GM21529 (cell line): Measurements from ENCODE around the gene DACT3.

Source experiments
- ATAC-seq: cut with Tn5 transposase; IDR thresholded peaks from one replicate; pipeline ENCODE4 v1.9.1; 2021; ENCODE audit not compliant: unreplicated experiment

DACT3 gene

GRCh38 chr19:46661020-46661731 lies at the start of gene DACT3:
DACT3 (minus strand) TSS chr19:46661182; CDS start chr19:46661064, 118 bp downstream.
- ATAC-seq: peak; percentile 91

GRCh38 chr19:46710687-46711086 lies 49.7 kb upstream of the DACT3 start:
- ATAC-seq: no peak

- ATAC-seq: no peak
Measured at GRCh38 chr19:46704379-46705076, 43.5 kb upstream of the DACT3 start.

- ATAC-seq: no peak
Measured at GRCh38 chr19:46700704-46701103, 39.7 kb upstream of the DACT3 start.

GRCh38 chr19:46698395-46699321 lies 37.7 kb upstream of the DACT3 start:
- ATAC-seq: no peak

GRCh38 chr19:46697204-46697960 lies 36.4 kb upstream of the DACT3 start:
- ATAC-seq: no peak

GRCh38 chr19:46696866-46697203 lies 35.9 kb upstream of the DACT3 start:
- no peak for ATAC-seq

- no peak for ATAC-seq
Measured at GRCh38 chr19:46696052-46696451, 35.1 kb upstream of the DACT3 start.

- no peak for ATAC-seq
Measured at GRCh38 chr19:46693760-46694159, 32.8 kb upstream of the DACT3 start.

- ATAC-seq: no peak
Measured at GRCh38 chr19:46692918-46693722, 32.1 kb upstream of the DACT3 start.

GRCh38 chr19:46691948-46692347 lies 31.0 kb upstream of the DACT3 start:
- ATAC-seq: no peak

- ATAC-seq: no peak
Measured at GRCh38 chr19:46691104-46691503, 30.1 kb upstream of the DACT3 start.

- no peak for ATAC-seq
Measured at GRCh38 chr19:46689358-46689757, 28.4 kb upstream of the DACT3 start.

GRCh38 chr19:46687438-46688145 lies 26.6 kb upstream of the DACT3 start:
- no peak for ATAC-seq

- no peak for ATAC-seq
Measured at GRCh38 chr19:46685189-46685588, 24.2 kb upstream of the DACT3 start.

- ATAC-seq: no peak
Measured at GRCh38 chr19:46678110-46678732, 17.2 kb upstream of the DACT3 start.

GRCh38 chr19:46674416-46675178 lies 13.6 kb upstream of the DACT3 start:
- ATAC-seq: no peak

GRCh38 chr19:46670813-46671212 lies 9.8 kb upstream of the DACT3 start:
- no peak for ATAC-seq
